ENCODE results near the gene RGL1.

The RGL1 gene

DNA sequence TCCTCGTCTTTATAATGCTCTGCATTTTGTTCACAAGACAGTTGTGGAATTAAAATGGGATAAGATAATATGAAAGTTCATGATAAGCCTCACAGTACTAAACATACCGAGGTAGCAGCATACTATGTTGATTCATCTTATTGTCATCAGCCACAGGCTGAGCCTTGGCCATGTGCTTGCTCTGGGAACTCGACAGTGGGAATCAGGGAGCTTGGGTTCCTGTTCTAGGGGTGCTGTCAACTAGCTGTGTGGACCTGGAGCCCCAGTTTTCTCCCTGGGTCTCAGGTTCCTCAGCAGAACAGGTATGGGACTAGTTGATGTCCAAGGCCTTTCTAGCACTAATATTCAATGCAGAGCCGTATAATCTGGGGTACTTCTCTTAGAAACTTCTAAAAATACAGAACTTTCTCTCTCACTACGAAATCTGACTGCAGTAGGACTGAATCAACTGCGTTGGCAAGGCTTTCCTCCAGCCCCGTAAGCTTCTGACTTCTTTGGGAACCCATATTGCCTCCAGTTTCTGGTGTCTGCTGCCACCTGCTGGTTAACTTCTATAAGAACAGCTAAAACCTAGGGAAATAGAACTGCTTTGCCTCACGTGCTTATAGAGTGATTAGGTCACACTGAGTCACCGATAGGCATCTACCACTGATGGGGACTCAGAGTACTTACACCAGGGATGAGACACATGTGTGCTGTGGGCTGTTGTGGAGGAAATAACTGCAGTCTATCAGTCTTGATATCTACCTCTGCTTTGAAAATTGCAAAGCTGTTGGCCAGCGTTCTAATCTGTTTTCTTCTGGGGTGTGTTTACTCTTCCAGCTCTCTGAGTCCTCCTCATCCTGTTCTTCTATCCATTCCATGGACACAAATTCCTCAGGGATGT is 110.9 kb downstream of the RGL1 start:
- Histone ChIP-seq H2BK120ac (ENCODE audit: low read depth, low read length) (no peak overlapping the region), H3K4ac (ENCODE audit: low read depth in 1 of 2, low read length in 2 of 2) (no peak overlapping the region)

DNA sequence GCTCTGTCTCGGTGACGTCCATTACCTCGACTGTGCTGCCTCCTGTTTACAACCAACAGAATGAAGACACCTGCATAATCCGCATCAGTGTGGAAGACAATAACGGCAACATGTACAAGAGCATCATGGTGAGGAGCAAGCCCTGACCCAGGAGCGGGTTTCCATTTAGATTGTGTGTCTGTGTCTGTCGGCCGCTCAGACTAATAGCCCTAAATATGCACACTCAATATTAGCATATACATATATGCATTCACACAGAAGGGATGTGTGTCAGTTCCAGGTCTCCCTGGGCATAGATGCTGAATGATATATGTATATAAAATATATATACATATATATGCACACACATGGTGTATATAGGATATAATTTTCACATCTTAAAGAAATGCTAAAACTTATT is 111.7 kb downstream of the RGL1 start:
- Histone ChIP-seq H2BK15ac (ENCODE audit: low read depth, poor library complexity, severe bottlenecking) (no peak overlapping the region), H3K14ac (ENCODE audit: low read length in 2 of 2) (no peak overlapping the region), H4K91ac (ENCODE audit: low read length) (no peak overlapping the region), H4K8ac (ENCODE audit: low read length) (peak overlapping the region; percentile 46), H3K27ac (ENCODE audit: low read length, poor library complexity, severe bottlenecking) (no peak overlapping the region), H3K23ac (ENCODE audit: low read length in 2 of 2) (no peak overlapping the region), H3K18ac (ENCODE audit: low read depth in 1 of 2, low read length in 2 of 2) (peak overlapping the region in 1 of 2 experiments; percentile 29), H3K27me3 (ENCODE audit: control insufficient read depth in 1 of 2, insufficient read depth in 1 of 2, low read length in 2 of 2) (no peaks in the 10 kb centered on the region), H2BK12ac (ENCODE audit: low read length in 2 of 2) (peak overlapping the region in 1 of 2 experiments; percentile 27), H3K4ac (ENCODE audit: low read depth in 1 of 2, low read length in 2 of 2) (peak overlapping the region in 1 of 2 experiments; percentile 38), H3K79me1 (replicated peaks; ENCODE audit: low read length, poor library complexity, severe bottlenecking) (peaks cover 4% of the 10 kb centered on the region), H2AFZ (ENCODE audit: low read depth, low read length) (no peak overlapping the region), H3K4me1 (ENCODE audit: control insufficient read depth, insufficient read depth, low read depth, low read length) (peaks cover 4% of the 10 kb centered on the region), H3K9ac (ENCODE audit: low read length) (peak overlapping the region; percentile 57), H2BK120ac (ENCODE audit: low read depth, low read length) (no peak overlapping the region), H3K36me3 (ENCODE audit: control insufficient read depth in 1 of 2, insufficient read depth in 2 of 2, low read depth in 1 of 2, low read length in 2 of 2) (peaks cover 18 to 79% of the 10 kb centered on the region in 2 experiments), H2BK5ac (ENCODE audit: low read depth, low read length, poor library complexity, severe bottlenecking) (no peak overlapping the region), H3K4me2 (ENCODE audit: low read length, poor library complexity, severe bottlenecking) (no peak overlapping the region), H2AK5ac (ENCODE audit: low read length, severe bottlenecking) (peak overlapping the region; percentile 86), H3K4me3 (ENCODE audit: insufficient read depth in 1 of 2, low read depth in 1 of 2, low read length in 2 of 2) (no peak overlapping the region), H3K9me3 (ENCODE audit: control insufficient read depth, low read length) (no peaks in the 10 kb centered on the region)
- WGBS = 91% methylated on average over 8 of the region's 8 CpGs
- no peak for DNase-seq

More for the DNA sequence above, 110.9 kb downstream of the RGL1 start:
- H3K14ac ChIP-seq (ENCODE audit: low read length in 2 of 2) = no peak overlapping the region
- H3K18ac ChIP-seq (ENCODE audit: low read depth in 1 of 2, low read length in 2 of 2) = peak overlapping the region in 1 of 2 experiments; percentile 73
- H2BK15ac ChIP-seq (ENCODE audit: low read depth, poor library complexity, severe bottlenecking) = no peak overlapping the region
- H4K8ac ChIP-seq (ENCODE audit: low read length) = peak overlapping the region; percentile 46
- no peaks in the 10 kb centered on the region for H3K27me3 ChIP-seq (ENCODE audit: control insufficient read depth in 1 of 2, insufficient read depth in 1 of 2, low read length in 2 of 2)
- H3K4me1 ChIP-seq (ENCODE audit: control insufficient read depth, insufficient read depth, low read depth, low read length) = peaks cover 4% of the 10 kb centered on the region
- peak overlapping the region; percentile 86 for H2AK5ac ChIP-seq (ENCODE audit: low read length, severe bottlenecking)
- peaks cover 18 to 79% of the 10 kb centered on the region in 2 experiments for H3K36me3 ChIP-seq (ENCODE audit: control insufficient read depth in 1 of 2, insufficient read depth in 2 of 2, low read depth in 1 of 2, low read length in 2 of 2)
- peak overlapping the region; percentile 22 for H3K27ac ChIP-seq (ENCODE audit: low read length, poor library complexity, severe bottlenecking)
- peak overlapping the region; percentile 88 for H3K9ac ChIP-seq (ENCODE audit: low read length)
- peak; percentile 98 for DNase-seq
- no peaks in the 10 kb centered on the region for H3K9me3 ChIP-seq (ENCODE audit: control insufficient read depth, low read length)
- H2BK12ac ChIP-seq (ENCODE audit: low read length in 2 of 2) = peak overlapping the region; percentile 27 to 89
- H2AFZ ChIP-seq (ENCODE audit: low read depth, low read length) = no peak overlapping the region
- H2BK5ac ChIP-seq (ENCODE audit: low read depth, low read length, poor library complexity, severe bottlenecking) = no peak overlapping the region
- 1% methylated on average over 8 of the region's 10 CpGs for WGBS
- H3K79me1 ChIP-seq (replicated peaks; ENCODE audit: low read length, poor library complexity, severe bottlenecking) = peaks cover 4% of the 10 kb centered on the region
- no peak overlapping the region for H3K23ac ChIP-seq (ENCODE audit: low read length in 2 of 2)
- H3K4me2 ChIP-seq (ENCODE audit: low read length, poor library complexity, severe bottlenecking) = peak overlapping the region; percentile 13
- peak overlapping the region in 1 of 2 experiments; percentile 61 for H3K4me3 ChIP-seq (ENCODE audit: insufficient read depth in 1 of 2, low read depth in 1 of 2, low read length in 2 of 2)
- peak overlapping the region; percentile 74 for H4K91ac ChIP-seq (ENCODE audit: low read length)

DNA sequence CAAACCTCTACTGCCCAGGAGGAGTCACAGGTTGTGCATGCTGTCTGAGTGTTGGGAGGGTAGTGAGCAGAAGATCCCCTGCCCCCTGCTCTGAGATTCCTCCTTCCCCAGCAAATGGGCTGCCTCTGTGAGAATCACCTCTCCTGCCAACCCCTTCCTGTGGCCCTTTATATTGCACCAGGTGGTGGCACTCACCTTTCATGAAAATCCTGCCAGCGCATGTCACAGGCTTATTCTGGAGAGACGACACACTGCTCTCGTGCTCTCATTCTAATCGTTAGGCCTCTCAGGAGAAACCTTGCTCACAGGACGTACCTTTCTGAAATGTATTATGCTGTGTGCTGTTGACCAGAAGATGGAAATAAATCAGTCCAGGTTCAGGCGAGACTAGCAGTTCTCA is 113.7 kb downstream of the RGL1 start:
- no peak overlapping the region for H2BK15ac ChIP-seq (ENCODE audit: low read depth, poor library complexity, severe bottlenecking)
- no peak overlapping the region for H3K4ac ChIP-seq (ENCODE audit: low read depth in 1 of 2, low read length in 2 of 2)
- no peak overlapping the region for H3K14ac ChIP-seq (ENCODE audit: low read length in 2 of 2)
- H2AFZ ChIP-seq (ENCODE audit: low read depth, low read length) = no peak overlapping the region
- peaks cover 4% of the 10 kb centered on the region for H3K4me1 ChIP-seq (ENCODE audit: control insufficient read depth, insufficient read depth, low read depth, low read length)
- H3K23ac ChIP-seq (ENCODE audit: low read length in 2 of 2) = no peak overlapping the region
- H3K27me3 ChIP-seq (ENCODE audit: control insufficient read depth in 1 of 2, insufficient read depth in 1 of 2, low read length in 2 of 2) = no peaks in the 10 kb centered on the region
- no peak overlapping the region for H3K4me2 ChIP-seq (ENCODE audit: low read length, poor library complexity, severe bottlenecking)
- no peak overlapping the region for H4K8ac ChIP-seq (ENCODE audit: low read length)
- peaks cover 4% of the 10 kb centered on the region for H3K79me1 ChIP-seq (replicated peaks; ENCODE audit: low read length, poor library complexity, severe bottlenecking)
- H2BK5ac ChIP-seq (ENCODE audit: low read depth, low read length, poor library complexity, severe bottlenecking) = no peak overlapping the region
- 94% methylated on average over 6 of the region's 6 CpGs for WGBS
- DNase-seq = no peak
- peaks cover 20 to 79% of the 10 kb centered on the region in 2 experiments for H3K36me3 ChIP-seq (ENCODE audit: control insufficient read depth in 1 of 2, insufficient read depth in 2 of 2, low read depth in 1 of 2, low read length in 2 of 2)
- H4K91ac ChIP-seq (ENCODE audit: low read length) = no peak overlapping the region
- H3K9me3 ChIP-seq (ENCODE audit: control insufficient read depth, low read length) = no peaks in the 10 kb centered on the region
- no peak overlapping the region for H3K27ac ChIP-seq (ENCODE audit: low read length, poor library complexity, severe bottlenecking)
- no peak overlapping the region for H2AK5ac ChIP-seq (ENCODE audit: low read length, severe bottlenecking)
- H2BK12ac ChIP-seq (ENCODE audit: low read length in 2 of 2) = no peak overlapping the region
- no peak overlapping the region for H2BK120ac ChIP-seq (ENCODE audit: low read depth, low read length)
- H3K18ac ChIP-seq (ENCODE audit: low read depth in 1 of 2, low read length in 2 of 2) = no peak overlapping the region
- no peak overlapping the region for H3K9ac ChIP-seq (ENCODE audit: low read length)
- H3K4me3 ChIP-seq (ENCODE audit: insufficient read depth in 1 of 2, low read depth in 1 of 2, low read length in 2 of 2) = no peak overlapping the region

DNA sequence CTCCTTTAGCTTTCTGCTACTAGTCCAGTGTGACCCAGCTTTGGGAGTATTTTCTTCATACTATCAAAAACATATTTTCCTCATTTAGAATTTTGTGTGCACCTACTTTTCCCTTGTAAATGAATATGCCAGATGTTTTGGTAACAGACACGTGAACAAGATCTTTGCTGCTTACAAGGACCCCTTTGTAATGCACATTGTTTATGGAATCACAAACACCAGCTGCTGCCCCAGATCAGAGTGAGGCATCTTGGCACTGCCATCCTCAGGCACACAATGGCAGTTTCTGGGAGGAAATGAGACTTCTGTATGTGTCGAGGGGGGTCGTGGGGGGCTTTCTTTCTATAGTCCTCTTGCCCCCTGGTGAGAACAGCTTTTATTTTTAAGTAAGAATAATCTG is 115.7 kb downstream of the RGL1 start:
- no peak overlapping the region for H4K91ac ChIP-seq (ENCODE audit: low read length)
- WGBS = 95% methylated on average over 1 of the region's 3 CpGs

More for the DNA sequence above, 115.7 kb downstream of the RGL1 start:
- Histone ChIP-seq H2BK120ac (ENCODE audit: low read depth, low read length) (no peak overlapping the region), H2AFZ (ENCODE audit: low read depth, low read length) (no peak overlapping the region), H3K4me2 (ENCODE audit: low read length, poor library complexity, severe bottlenecking) (no peak overlapping the region), H3K4ac (ENCODE audit: low read depth in 1 of 2, low read length in 2 of 2) (no peak overlapping the region), H3K14ac (ENCODE audit: low read length in 2 of 2) (no peak overlapping the region), H3K9me3 (ENCODE audit: control insufficient read depth, low read length) (no peaks in the 10 kb centered on the region), H3K27ac (ENCODE audit: low read length, poor library complexity, severe bottlenecking) (no peak overlapping the region), H3K18ac (ENCODE audit: low read depth in 1 of 2, low read length in 2 of 2) (no peak overlapping the region), H2BK12ac (ENCODE audit: low read length in 2 of 2) (no peak overlapping the region), H4K8ac (ENCODE audit: low read length) (no peak overlapping the region), H3K4me3 (ENCODE audit: insufficient read depth in 1 of 2, low read depth in 1 of 2, low read length in 2 of 2) (no peak overlapping the region), H3K9ac (ENCODE audit: low read length) (no peak overlapping the region), H3K36me3 (ENCODE audit: control insufficient read depth in 1 of 2, insufficient read depth in 2 of 2, low read depth in 1 of 2, low read length in 2 of 2) (peaks cover 21 to 80% of the 10 kb centered on the region in 2 experiments), H3K79me1 (replicated peaks; ENCODE audit: low read length, poor library complexity, severe bottlenecking) (peaks cover 4% of the 10 kb centered on the region), H3K23ac (ENCODE audit: low read length in 2 of 2) (no peak overlapping the region), H3K27me3 (ENCODE audit: control insufficient read depth in 1 of 2, insufficient read depth in 1 of 2, low read length in 2 of 2) (no peaks in the 10 kb centered on the region), H2BK15ac (ENCODE audit: low read depth, poor library complexity, severe bottlenecking) (no peak overlapping the region), H2AK5ac (ENCODE audit: low read length, severe bottlenecking) (no peak overlapping the region), H2BK5ac (ENCODE audit: low read depth, low read length, poor library complexity, severe bottlenecking) (no peak overlapping the region), H3K4me1 (ENCODE audit: control insufficient read depth, insufficient read depth, low read depth, low read length) (peaks cover 3% of the 10 kb centered on the region)
- DNase-seq = no peak

Measured in mesenchymal stem cell (in vitro differentiated cells and primary cell).